Measurements from ENCODE around the gene MSS51.
"Not testable (repeated sequence)": the region's sequence is repeated elsewhere in the genome, so short reads cannot be mapped to it uniquely, and the experiment has no call there.

MSS51 gene

DNA sequence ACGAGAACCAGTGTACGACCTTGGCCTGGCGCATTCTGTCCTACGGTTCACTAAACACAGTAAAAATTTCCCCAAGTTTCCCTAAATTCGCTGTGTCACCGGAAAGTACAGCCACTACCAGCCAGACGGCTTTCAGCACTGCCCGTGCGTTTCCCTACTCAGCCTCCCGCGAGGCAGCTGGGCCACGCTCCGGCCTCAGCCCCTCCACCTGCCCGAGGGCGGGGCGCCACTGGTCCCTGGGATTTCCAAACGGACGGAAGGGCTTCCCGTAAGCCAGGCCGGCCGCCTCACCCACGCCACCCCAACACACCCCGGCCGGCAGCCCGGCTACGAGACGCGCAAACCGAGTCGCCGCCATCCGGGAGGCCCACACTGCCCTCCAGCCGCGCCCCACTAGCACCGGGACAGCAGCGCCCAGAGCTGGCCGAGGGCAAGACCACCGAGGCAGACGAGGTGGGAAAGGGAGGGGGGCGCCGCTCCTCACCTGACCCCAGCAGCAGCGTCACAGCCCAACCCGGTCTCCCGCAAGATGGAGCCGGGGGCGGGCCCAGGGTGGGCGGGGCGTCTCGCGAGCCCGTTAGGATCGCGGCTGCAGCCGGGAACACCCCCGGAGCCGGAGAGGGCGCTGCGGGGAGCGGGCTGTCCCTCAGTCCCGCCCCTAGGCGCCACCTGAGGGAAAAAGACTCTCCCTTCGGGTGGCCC, 19.7 kb downstream of the MSS51 start, which contains the start of gene ANXA7:
Gene ANXA7, minus strand, starts transcription at position 531 of the 702 bp plus-strand sequence. CDS start 13,202 bp downstream, outside the sequence.
- DNase-seq: peak; percentile 61

DNA sequence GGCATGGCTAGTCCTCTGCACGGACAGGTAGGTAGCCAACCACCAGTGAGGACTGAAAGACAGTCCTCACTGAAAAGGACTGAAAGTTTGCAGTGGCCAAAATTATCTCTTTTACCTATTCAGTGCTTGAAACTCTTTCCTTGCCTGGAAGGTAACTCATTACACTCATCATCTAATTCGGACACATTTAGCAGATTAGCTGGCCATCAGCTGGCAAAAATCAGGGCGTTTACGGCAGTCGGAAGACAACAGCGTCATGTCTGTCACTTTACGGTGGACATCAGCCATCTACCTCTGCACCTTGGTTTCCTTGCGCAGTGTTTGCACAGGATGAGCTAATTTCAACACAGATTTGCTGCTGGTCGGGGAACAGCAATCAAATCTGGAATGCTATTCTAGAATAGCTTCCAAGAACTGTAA, 20.2 kb downstream of the MSS51 start:
- peak; percentile 6 for DNase-seq

DNA sequence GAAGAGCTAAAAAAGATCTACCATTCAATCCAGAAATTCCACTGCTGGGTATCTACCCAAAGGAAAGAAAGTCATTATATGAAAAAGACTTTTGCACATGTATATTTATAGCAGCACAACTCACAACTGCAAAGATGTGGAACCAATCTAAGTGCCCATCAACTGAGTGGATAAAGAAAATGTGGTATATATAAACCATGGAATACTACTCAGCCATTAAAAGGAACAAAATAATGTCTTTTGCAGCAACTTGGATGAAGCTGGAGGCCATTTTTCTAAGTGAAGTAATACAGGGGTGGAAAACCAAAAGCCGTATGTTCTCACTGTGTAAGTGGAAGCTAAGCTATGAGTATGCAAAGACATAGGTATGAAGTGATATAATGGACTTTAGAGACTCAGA, 22.5 kb downstream of the MSS51 start:
- no peak for DNase-seq

DNA sequence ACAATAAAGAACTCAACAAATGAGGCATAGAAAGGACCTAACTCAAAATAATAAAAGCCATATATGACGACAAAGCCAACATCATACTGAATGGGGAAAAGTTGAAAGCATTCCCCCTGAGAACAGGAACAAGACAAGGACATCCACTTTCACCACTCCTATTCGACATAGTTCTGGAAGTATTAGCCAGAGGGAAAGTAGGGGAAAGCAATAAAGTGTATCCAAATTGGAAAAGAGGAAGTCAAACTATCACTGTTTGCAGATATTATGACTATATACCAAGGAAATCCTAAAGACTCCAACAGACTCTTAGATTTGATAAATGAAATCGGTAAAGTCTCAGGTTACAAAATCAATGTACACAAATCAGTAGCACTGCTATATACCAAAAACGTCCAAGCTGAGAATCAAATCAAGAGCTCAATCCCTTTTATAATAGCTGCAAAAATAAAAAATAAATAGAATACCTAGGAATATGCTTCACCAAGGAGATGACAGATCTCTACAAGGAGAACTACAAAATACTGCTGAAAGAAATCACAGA, 24.3 kb downstream of the MSS51 start:
- no peak for DNase-seq

DNA sequence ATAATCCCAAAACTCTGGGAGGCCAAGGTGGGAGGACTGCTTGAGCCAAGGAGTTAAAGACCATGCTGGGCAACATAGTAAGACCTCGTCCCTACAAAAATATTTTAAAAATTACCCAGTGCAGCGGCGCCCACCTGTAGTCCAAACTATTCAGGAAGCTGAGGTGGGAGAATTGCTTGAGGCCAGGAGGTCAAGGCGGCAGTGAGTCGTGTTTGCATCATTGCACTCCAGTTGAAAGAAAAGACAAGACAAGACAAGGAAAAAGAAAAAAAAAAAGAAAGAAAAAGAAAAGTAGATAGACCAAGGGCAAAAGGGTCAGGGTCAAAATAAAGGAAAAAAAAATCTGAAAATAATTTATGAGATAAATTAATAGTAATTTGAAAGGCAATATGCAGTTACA, 25.3 kb downstream of the MSS51 start:
- DNase-seq: no peak

DNA sequence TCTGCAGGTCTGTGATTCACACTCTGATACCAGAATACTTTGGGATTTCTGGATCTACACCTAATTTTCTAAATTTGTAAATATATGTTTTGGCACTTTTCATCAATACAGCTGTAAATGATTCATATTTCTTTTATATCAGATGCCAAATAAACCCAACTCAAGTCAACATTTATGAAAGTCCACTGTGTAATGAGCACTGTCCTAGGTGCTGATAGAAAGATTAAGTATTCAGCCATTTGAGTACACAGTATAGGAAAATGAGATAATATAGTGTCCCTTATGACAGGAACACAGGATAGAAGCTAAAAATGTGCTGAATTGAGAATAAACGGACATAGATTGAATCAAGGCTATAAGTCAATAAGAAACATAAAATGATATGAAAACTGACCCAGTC, 25.9 kb downstream of the MSS51 start:
- no peak for DNase-seq

DNA sequence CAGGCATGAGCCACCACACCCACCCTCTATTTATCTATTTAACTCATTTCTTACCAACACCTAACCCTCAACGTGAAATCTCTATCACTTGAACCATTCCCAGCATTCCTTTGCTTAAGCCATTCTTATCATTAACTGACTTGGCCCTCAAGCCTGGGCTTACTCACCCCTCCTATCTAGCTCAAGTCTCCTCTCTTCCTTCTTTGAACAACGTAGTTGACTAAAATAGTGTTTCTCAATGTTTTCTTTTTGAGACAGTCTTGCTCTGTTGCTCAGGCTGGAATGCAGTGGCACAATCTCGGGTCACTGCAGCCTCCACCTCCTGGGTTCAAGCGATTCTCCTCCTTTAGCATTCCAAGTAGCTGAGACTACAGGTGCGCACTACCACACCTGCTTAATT, 26.5 kb downstream of the MSS51 start:
- no peak for DNase-seq

DNA sequence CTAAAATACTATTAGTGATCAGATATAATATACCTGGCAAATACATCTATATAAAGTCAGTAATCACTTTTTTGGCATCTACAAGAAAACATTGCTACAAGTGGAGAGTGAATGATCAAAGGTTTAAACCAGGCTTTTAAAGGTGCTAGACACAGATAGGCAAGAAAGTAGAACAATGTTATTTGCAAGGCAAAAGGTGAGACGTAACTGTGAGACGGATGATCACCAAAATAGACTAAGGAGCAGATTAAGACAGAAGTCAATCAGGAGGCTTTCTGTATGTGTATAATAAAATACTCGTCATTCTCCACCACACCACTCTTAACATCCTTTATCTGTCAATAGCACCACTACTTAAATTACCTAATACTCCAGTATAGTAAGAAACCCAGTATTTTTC, 27.8 kb downstream of the MSS51 start:
- DNase-seq: no peak

DNA sequence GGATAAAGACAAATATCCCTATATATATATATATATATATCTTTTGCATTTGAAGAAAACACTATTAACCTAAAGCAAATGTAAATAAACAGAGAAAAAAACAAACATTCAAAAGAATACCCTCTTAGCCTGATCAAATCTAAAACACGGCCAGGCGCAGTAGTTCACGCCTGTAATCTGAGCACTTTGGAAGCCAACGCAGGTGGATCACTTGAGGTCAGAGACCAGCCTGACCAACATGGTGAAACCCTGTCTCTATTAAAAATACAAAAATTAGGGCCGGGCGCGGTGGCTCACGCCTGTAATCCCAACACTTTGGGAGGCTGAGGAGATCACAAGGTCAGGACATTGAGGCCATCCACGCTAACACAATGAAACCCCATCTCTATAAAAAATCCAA, 28.7 kb downstream of the MSS51 start:
- peak; percentile 4 for DNase-seq

DNA sequence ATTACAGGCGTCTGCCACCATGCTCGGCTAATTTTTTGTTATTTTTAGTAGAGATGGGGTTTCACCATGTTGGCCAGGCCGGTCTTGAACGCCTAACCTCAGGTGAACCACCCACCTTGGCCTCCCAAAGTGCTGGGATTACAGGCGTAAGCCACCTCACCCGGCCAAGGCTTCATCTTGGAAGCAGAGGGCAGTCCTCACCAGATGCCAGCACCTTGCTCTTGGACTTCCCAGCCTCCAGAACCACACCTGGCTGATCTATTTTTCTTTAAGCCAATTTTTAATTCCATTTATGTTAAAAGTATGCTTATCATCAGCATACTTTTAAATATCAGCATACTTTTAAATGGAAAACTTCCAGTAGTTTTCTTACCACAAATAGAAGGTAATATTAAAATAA, 31.7 kb downstream of the MSS51 start:
- DNase-seq: no peak

DNA sequence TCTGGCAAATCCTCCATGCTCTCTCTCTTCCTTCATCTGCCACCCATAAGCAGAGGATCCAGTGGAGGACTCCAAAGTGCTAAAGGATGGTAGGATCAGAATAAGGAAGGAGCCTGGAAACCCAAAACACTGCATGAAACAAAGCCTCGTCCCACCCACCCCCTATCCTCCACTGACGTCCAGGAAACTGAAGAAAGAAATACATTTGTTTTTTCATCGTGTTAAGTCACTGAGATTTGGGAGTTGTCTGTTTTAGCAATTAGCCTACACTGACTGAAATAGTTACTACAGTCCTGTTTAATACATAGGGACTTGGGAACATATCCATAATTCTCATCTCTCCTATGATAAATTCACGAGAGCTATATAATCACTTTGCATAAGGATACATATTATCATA, 34.3 kb downstream of the MSS51 start:
- no peak for DNase-seq

DNA sequence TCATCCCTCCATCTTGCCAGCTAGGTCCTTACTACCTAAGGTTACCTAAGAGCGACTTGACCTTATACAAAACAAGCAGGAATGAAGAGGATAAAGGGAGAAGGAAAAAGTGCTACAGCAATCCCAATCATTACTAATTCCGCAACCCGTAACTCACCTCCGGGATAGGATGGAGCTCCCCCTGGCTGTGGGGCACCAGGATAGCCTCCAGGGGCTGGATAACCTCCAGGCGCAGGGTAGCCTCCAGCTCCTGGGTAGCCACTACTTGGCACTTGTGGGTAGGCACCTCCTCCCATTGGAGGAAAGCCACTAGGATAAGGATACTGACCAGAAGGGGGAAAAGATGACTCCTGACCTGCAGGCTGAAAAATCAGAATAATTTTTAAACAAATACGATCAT, 35.3 kb downstream of the MSS51 start:
- no peak for DNase-seq

DNA sequence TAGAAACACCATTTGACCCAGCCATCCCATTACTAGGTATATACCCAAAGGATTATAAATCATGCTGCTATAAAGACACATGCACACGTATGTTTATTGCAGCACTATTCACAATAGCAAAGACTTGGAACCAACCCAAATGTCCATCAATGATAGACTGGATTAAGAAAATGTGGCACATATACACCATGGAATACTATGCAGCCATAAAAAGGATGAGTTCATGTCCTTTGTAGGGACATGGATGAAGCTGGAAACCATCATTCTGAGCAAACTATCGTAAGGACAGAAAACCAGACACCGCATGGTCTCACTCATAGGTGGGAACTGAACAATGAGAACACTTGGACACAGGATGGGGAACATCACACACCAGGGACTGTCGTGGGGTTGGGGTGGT, 39.0 kb downstream of the MSS51 start:
- not testable (repeated sequence) for DNase-seq

DNA sequence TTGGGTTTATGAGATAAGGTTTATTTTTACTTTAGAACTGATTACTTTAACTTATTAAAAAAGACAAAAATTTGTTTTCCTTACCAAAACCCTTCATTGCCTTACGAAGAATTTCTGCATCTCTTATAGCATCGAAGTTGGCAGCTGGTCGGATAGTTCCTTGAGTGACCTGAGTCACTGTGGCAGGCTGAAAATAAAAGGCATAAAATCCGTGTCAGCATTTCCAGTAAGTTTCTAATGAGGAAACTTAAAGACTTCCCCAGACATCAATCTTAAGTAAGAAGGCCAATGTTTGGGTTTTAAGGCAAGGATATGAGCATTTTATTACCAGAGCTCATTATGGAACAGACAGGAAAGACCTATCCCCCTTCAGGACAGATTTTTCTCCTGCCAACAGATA, 45.1 kb downstream of the MSS51 start:
- no peak for DNase-seq

DNA sequence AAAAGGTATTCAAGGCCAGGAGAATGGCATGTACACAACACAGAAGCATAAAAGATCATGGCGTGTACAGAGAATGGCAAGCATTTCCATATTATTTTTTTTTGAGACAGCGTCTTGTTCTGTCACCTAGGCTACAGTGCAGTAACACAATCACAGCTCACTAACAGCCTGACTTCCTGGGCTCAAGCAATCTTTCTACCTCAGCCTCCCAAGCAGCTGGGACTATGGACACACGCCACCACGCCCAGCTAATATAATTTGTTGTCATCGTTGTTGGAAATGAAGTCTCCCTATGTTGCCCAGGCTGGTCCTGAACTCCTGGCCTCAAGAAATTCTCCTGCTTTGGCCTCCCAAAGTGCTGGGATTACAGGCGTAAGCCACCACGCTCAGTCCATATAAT, 46.8 kb downstream of the MSS51 start:
- DNase-seq: no peak

DNA sequence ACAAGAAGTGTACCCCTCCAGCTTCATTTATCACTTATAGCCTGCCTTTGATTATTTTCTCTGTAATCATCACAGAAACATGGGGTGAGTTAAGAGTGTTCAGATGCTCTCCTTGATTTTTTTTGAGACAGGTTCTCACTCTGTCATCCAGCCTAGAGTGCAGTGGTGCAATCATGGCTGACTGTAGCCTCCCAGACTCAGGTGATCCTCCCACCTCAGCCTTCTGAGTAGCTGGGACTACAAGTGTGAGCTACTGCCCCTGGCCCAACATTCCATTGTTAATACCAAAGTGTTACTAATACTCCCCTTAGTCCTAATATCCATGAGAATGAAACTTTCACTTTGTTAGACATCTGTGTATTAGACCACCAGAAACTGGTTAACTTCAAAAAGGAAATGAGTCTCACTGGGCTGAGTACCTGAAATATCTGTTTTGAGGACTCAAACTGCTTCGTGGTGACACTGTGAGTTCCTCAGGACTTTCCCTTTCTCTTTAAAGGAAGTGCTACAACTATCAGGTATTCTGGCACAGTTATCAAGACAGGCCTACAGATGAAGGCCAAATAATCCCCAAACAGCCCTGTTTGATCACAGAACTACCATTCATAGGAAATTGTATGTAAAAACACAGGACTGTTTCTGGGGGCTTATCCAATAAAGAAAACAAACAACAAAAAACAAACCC, 54.2 kb downstream of the MSS51 start:
- no peak for DNase-seq

DNA sequence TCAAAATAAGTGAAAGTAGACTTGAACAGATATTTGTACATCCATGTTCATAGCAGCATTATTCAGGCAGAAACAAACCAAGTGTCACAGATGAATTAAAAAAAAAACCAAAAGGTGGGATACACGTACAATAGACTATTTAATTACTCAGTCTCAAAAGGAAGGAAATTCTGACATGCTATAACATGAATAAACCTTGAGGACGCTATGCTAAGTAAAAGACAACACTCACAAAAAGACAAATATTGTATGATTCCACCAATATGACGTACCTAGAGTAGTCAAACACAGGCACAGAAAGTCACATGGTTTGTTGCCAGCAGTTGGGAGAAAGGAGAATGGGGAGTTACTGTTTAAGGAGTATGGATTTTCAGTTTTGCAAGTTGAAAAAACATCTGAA, 56.7 kb downstream of the MSS51 start:
- DNase-seq: no peak
